BJ (cell line): Measurements from ENCODE around the gene ATG2B. TPM values are rescaled to one million over a fixed set of nuclear protein-coding genes. Genes with fewer than 3 reads are reported as not detected.

Experiments used
- CTCF ChIA-PET: fragments of 350-600 bp; formaldehyde crosslinking; extraction: SDS; loops from one replicate; lab custom pipeline; 2021; ENCODE audit warnings: antibody characterized with exemption, inconsistent platforms; lab: Yijun Ruan, JAX
- POLR2A ChIA-PET: fragments of 300-600 bp; sonication (Branson Sonifier 250); formaldehyde crosslinking; extraction: SDS; loops from one replicate; lab custom pipeline; 2021; ENCODE audit warnings: antibody characterized with exemption; lab: Charles Lee
- DNase-seq: peaks from one replicate; pipeline ENCODE4 v3.0.0-alpha.2; 2011; ENCODE audit warnings: low read depth
- H3K27me3 ChIP-seq: 2 replicates; pipeline ENCODE4 v1.6.0; 2011; ENCODE audit warnings: low read length; ENCODE audit not compliant: control insufficient read depth, insufficient read depth
- H3K36me3 ChIP-seq: 2 replicates; pipeline ENCODE4 v1.5.1; 2011; ENCODE audit warnings: low read length; ENCODE audit not compliant: control insufficient read depth, insufficient read depth
- H3K4me3 ChIP-seq: 2 replicates; pipeline ENCODE4 v1.5.1; 2011; ENCODE audit warnings: low read depth, mild to moderate bottlenecking, control low read depth, low read length
- CTCF ChIP-seq: IDR thresholded peaks from 2 replicates; pipeline ENCODE4 v1.5.1; 2011; ENCODE audit warnings: low read depth, mild to moderate bottlenecking, control low read depth, inconsistent platforms, low read length, moderate library complexity; ENCODE audit not compliant: insufficient read depth
- polyA plus RNA-seq: library from polyadenylated mRNA; depleted of rRNA; stranded (reverse); fragments of >200 nt; gene quantifications from 2 replicates; pipeline ENCODE4 v1.2.3, GENCODE V29; 2011

ATG2B gene
- polyA plus RNA-seq, 1 experiment = 11.6 TPM

- TF ChIP-seq CTCF = no peak
- ChIA-PET POLR2A (no interaction called here), CTCF (interaction anchor here (0.7 to 3.6 kb wide), 5 partner anchors 10 to 163 kb away, joined by 3 to 17 read pairs (median 5); no protein-coding TSS in a partner anchor)
- Histone ChIP-seq H3K27me3 (no peaks in the 10 kb centered on the region), H3K4me3 (no peak overlapping the region), H3K36me3 (no peaks in the 10 kb centered on the region; the same call in 1 of the 2 replicates)
- DNase-seq = no peak
These were observed 99.0 kb downstream of the ATG2B start for GRCh38 chr14:96264200-96264553.

GRCh38 chr14:96263347-96264199 lies 99.6 kb downstream of the ATG2B start:
- TF ChIP-seq CTCF = no peak
- H3K4me3 ChIP-seq = no peak overlapping the region
- no peak for DNase-seq
- POLR2A ChIA-PET = no interaction called here
- H3K27me3 ChIP-seq = no peaks in the 10 kb centered on the region
- H3K36me3 ChIP-seq = no peaks in the 10 kb centered on the region; the same call in 1 of the 2 replicates
- CTCF ChIA-PET = interaction anchor here (0.7 to 3.6 kb wide), 5 partner anchors 11 to 250 kb away, joined by 3 to 17 read pairs (median 3); no protein-coding TSS in a partner anchor

- ChIA-PET CTCF (interaction anchor here (0.6 to 4.1 kb wide), 9 partner anchors 9 to 249 kb away, joined by 3 to 25 read pairs (median 3); no protein-coding TSS in a partner anchor), POLR2A (no interaction called here)
- H3K27me3 ChIP-seq = no peaks in the 10 kb centered on the region
- no peaks in the 10 kb centered on the region; the same call in 1 of the 2 replicates for H3K36me3 ChIP-seq
- TF ChIP-seq CTCF = 0 out of 2 replicates have a peak, but pooled peaks have one; percentile 8
- no peak for DNase-seq
- H3K4me3 ChIP-seq = no peak overlapping the region
These were observed 101.1 kb downstream of the ATG2B start for GRCh38 chr14:96261772-96262655.

- no peak for TF ChIP-seq CTCF
- CTCF ChIA-PET = interaction anchor here (0.7 to 4.1 kb wide), 7 partner anchors 10 to 160 kb away, joined by 3 to 25 read pairs (median 4); partner anchors contain the start of gene BDKRB2
- H3K27me3 ChIP-seq = no peaks in the 10 kb centered on the region
- POLR2A ChIA-PET = no interaction called here
- no peak overlapping the region for H3K4me3 ChIP-seq
- no peaks in the 10 kb centered on the region; the same call in 1 of the 2 replicates for H3K36me3 ChIP-seq
- DNase-seq = no peak
These were observed 102.1 kb downstream of the ATG2B start for GRCh38 chr14:96261053-96261452.
